VCaP (cell line): ENCODE measurements around the gene ACTA1.

ENCODE experiments used
- H3K27ac ChIP-seq: fragments of 450-650 bp; 2 replicates; pipeline ENCODE4 v1.5.1; 2017
- TF ChIP-seq, protein P1 (sequence below): fragments of 450-650 bp; conservative IDR thresholded peaks from 2 replicates; pipeline ENCODE4 v1.5.1; 2017; ENCODE audit warnings: mild to moderate bottlenecking, moderate library complexity

The ACTA1 gene

GRCh38 chr1:229470406-229471043, 36.6 kb upstream of the ACTA1 start:
- H3K27ac ChIP-seq: no peak overlapping the region
- TF ChIP-seq, protein P1, sequence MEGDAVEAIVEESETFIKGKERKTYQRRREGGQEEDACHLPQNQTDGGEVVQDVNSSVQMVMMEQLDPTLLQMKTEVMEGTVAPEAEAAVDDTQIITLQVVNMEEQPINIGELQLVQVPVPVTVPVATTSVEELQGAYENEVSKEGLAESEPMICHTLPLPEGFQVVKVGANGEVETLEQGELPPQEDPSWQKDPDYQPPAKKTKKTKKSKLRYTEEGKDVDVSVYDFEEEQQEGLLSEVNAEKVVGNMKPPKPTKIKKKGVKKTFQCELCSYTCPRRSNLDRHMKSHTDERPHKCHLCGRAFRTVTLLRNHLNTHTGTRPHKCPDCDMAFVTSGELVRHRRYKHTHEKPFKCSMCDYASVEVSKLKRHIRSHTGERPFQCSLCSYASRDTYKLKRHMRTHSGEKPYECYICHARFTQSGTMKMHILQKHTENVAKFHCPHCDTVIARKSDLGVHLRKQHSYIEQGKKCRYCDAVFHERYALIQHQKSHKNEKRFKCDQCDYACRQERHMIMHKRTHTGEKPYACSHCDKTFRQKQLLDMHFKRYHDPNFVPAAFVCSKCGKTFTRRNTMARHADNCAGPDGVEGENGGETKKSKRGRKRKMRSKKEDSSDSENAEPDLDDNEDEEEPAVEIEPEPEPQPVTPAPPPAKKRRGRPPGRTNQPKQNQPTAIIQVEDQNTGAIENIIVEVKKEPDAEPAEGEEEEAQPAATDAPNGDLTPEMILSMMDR: no peak

DNA sequence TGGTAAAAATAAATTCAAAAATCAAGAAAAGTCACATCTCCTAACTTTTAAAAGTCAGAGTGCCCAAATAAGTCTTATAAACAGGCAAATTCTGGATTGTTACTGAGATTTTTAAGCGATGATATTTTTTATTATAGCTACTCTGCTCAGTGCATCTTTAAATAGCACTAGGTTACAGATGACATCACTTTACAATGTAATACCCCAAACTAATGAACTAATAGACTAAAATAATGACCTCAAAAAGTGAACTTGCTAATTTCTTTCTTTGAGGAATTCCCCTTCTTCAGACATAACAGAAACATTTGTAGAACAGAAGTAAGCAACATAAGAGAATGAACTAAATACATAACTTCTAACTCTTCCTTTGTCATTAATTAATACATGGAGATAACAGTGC, 33.0 kb upstream of the ACTA1 start:
- TF ChIP-seq, protein P1: no peak
- H3K27ac ChIP-seq: no peak overlapping the region

GRCh38 chr1:229464672-229465071, 30.8 kb upstream of the ACTA1 start:
- no peak overlapping the region for H3K27ac ChIP-seq
- TF ChIP-seq, protein P1: no peak

DNA sequence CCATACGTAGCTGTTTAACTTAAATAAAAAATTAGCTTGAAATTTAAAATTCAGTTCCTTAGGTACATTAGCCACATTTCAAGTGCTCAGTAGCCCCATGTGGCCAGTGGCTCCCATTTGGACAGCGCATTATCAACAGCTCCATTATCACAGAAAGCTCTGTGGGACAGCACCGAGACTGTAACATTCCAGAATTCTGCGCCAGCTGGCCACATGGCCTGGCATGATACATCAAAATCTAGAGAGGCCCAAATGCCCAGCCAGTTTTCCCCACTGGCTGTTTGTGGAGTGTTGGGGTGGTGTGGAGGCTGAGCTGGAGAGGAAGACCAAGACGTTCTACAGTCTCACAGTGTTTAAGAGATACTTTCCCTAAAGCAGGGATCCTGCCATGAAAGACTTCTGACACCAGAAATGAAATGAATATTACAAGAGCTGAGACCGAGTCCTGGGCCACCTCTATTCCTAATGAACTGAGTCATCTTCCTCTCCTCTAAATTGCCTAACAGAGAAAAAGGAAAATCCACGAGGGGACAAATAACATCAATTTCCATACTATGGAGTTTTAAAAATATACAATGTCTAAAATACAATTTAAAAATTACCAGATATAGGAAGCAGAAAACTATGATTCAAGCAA, 27.3 kb upstream of the ACTA1 start:
- H3K27ac ChIP-seq: no peak overlapping the region
- TF ChIP-seq, protein P1: no peak

- TF ChIP-seq, protein P1: no peak
- no peak overlapping the region for H3K27ac ChIP-seq
These were observed 25.9 kb upstream of the ACTA1 start for GRCh38 chr1:229459815-229460214.

- TF ChIP-seq, protein P1: no peak
- no peak overlapping the region for H3K27ac ChIP-seq
These were observed 23.5 kb upstream of the ACTA1 start for GRCh38 chr1:229457436-229457835.

- TF ChIP-seq, protein P1: no peak
These were observed 22.1 kb upstream of the ACTA1 start for GRCh38 chr1:229456016-229456415.

More at GRCh38 chr1:229456016-229456415, 22.1 kb upstream of the ACTA1 start:
- H3K27ac ChIP-seq: no peak overlapping the region
